KMS-11 (cell line): ENCODE measurements around the gene TIMD4.
"Not testable (repeated sequence)": the region's sequence is repeated elsewhere in the genome, so short reads cannot be mapped to it uniquely, and the experiment has no call there.

ENCODE experiments used
- H2AFZ ChIP-seq: fragments of 200-600 bp; sonication (generic); 2 replicates; pipeline ENCODE4 v1.6.1; 2016; ENCODE audit warnings: antibody characterized with exemption, mixed run types, low read depth
- H3K27ac ChIP-seq: fragments of 200-600 bp; sonication (generic); 2 replicates; pipeline ENCODE4 v1.6.1; 2016; ENCODE audit warnings: mild to moderate bottlenecking, mixed run types
- H3K27me3 ChIP-seq: fragments of 200-600 bp; sonication (generic); 2 replicates; pipeline ENCODE4 v1.6.1; 2017; ENCODE audit warnings: mild to moderate bottlenecking, low read depth, mixed run types, moderate library complexity; ENCODE audit not compliant: insufficient read depth
- H3K36me3 ChIP-seq: fragments of 200-600 bp; sonication (generic); 2 replicates; pipeline ENCODE4 v1.6.1; 2017; ENCODE audit warnings: mild to moderate bottlenecking, mixed run types; ENCODE audit not compliant: insufficient read depth
- H3K4me1 ChIP-seq: fragments of 200-600 bp; sonication (generic); 2 replicates; pipeline ENCODE4 v1.6.1; 2016; ENCODE audit warnings: mild to moderate bottlenecking, low read depth, mixed run types; ENCODE audit not compliant: poor library complexity, severe bottlenecking
- H3K4me2 ChIP-seq: fragments of 200-600 bp; sonication (generic); 2 replicates; pipeline ENCODE4 v1.7.0; 2016; ENCODE audit warnings: mild to moderate bottlenecking, mixed run types
- H3K4me3 ChIP-seq: fragments of 200-600 bp; sonication (generic); IDR thresholded peaks from 2 replicates; pipeline ENCODE4 v1.6.1; 2017; ENCODE audit warnings: low read depth, low read length, mixed read lengths; ENCODE audit not compliant: insufficient read depth
- H3K79me2 ChIP-seq: fragments of 200-600 bp; sonication (generic); 2 replicates; pipeline ENCODE4 v1.6.1; 2016; ENCODE audit warnings: low read depth, mixed run types; ENCODE audit not compliant: insufficient read depth
- H3K9ac ChIP-seq: fragments of 200-600 bp; sonication (generic); 2 replicates; pipeline ENCODE4 v1.6.1; 2016; ENCODE audit warnings: mild to moderate bottlenecking, mixed run types
- H4K20me1 ChIP-seq: fragments of 200-600 bp; sonication (generic); 2 replicates; pipeline ENCODE4 v1.6.1; 2016; ENCODE audit warnings: mild to moderate bottlenecking, mixed run types; ENCODE audit not compliant: insufficient read depth
- TF ChIP-seq, protein P1 (sequence below): fragments of 200-600 bp; sonication (generic); conservative IDR thresholded peaks from 2 replicates; pipeline ENCODE4 v1.6.1; 2017; ENCODE audit warnings: low read depth, mild to moderate bottlenecking, antibody characterized with exemption, low read length, moderate library complexity, mixed read lengths

The TIMD4 gene

DNA sequence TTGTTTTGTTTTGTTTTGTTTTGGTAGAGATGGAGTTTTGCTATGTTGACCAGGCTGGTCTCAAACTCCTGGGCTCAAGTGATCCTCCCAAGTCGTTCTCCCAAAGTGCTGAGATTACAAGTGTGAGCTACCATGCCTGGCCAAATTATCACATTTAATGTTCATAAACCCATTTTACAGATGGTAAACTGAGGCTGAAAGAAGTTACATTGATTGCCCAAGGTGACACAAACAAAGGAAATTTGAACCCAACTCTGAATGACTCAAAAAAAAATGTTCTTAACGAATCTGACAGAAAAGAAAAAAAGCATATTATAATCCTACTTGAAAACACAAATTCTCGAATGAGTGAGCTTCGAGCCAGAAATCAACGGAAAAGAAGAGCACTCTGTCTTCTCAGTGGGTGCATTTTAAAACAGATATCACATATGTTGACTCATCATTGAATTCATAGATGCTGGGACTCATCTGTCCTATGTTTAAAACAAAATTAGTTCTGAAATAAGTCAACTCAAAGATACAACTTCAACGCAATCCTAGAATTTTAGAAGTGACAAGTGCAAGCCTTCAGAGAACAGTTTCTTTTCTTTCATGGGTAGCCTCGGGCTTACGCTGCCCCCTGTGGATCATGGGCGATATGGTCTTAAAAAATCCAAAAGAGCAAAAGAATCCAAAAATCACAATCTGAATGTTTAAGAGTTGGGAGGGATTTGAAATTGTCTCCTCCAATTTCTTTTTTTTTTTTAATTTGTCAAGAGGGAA is 28.4 kb downstream of the TIMD4 start:
- Histone ChIP-seq H3K4me2 (no peak overlapping the region), H3K9ac (no peak overlapping the region), H3K36me3 (no peaks in the 10 kb centered on the region), H3K27ac (no peak overlapping the region), H3K4me1 (peaks cover 52% of the 10 kb centered on the region), H3K27me3 (no peaks in the 10 kb centered on the region), H3K79me2 (no peaks in the 10 kb centered on the region), H2AFZ (no peak overlapping the region), H4K20me1 (no peaks in the 10 kb centered on the region), H3K4me3 (no peak overlapping the region)
- TF ChIP-seq, protein P1, sequence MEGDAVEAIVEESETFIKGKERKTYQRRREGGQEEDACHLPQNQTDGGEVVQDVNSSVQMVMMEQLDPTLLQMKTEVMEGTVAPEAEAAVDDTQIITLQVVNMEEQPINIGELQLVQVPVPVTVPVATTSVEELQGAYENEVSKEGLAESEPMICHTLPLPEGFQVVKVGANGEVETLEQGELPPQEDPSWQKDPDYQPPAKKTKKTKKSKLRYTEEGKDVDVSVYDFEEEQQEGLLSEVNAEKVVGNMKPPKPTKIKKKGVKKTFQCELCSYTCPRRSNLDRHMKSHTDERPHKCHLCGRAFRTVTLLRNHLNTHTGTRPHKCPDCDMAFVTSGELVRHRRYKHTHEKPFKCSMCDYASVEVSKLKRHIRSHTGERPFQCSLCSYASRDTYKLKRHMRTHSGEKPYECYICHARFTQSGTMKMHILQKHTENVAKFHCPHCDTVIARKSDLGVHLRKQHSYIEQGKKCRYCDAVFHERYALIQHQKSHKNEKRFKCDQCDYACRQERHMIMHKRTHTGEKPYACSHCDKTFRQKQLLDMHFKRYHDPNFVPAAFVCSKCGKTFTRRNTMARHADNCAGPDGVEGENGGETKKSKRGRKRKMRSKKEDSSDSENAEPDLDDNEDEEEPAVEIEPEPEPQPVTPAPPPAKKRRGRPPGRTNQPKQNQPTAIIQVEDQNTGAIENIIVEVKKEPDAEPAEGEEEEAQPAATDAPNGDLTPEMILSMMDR, result peak; percentile 68

DNA sequence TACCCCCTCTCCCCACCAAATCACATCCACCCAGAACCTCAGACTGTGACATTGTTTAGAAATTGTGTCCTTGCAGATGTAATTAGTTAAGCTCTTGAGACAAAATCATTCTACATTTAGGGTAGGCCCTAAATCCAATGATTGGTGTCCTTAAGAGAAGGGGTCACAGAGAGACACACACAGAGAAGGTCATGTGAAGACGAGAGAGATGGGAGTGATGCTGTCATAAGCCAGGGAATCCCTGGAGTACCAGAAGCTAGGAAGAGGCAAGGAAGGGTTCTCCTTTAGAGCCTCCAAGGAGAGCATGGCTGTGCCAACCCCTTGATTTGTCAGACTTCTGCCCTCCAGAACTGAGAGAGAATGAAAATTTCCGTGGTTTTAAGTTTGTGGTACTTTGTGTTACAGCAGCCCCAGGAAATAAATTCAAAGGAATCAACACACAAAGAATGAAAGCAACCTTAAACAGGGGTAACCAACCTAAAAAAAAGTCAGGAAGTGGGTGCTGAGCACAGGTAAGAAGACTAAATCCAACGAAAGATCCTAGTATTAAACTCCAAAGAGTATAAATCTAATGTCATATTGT is 33.6 kb downstream of the TIMD4 start:
- H3K4me1 ChIP-seq, result peaks cover 99% of the 10 kb centered on the region

DNA sequence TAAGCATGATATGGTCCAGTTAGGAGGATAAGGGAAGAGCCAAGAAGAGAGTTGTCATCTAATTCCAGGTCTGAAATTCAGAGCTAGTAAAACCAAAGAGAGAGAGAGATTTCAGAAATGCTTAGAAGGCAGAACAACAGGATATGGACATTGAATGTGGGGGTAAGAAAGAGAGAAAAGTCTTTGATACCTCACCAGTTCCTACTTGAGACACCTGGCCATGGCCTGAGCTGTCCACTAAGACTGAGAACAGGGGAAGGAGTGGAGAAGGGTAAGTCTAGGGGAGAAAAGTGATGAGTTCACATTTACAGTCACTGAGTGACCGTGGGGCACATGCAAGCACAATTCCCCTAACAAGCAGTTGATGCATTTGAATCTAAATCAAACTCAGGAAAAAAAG is 35.5 kb downstream of the TIMD4 start:
- Histone ChIP-seq H3K4me2 (peak overlapping the region; percentile 57), H3K27me3 (no peaks in the 10 kb centered on the region), H3K4me1 (peaks cover 99% of the 10 kb centered on the region), H3K36me3 (no peaks in the 10 kb centered on the region), H3K27ac (peak overlapping the region; percentile 58; the same call in 1 of the 2 replicates), H3K79me2 (no peaks in the 10 kb centered on the region), H3K4me3 (no peak overlapping the region), H3K9ac (no peak overlapping the region), H4K20me1 (no peaks in the 10 kb centered on the region), H2AFZ (peak overlapping the region; percentile 34; the same call in 1 of the 2 replicates)
- TF ChIP-seq, protein P1, result no peak

More for the DNA sequence above, 33.6 kb downstream of the TIMD4 start:
- peak overlapping the region; percentile 42; the same call in 1 of the 2 replicates for H2AFZ ChIP-seq
- no peaks in the 10 kb centered on the region for H4K20me1 ChIP-seq
- peak overlapping the region; percentile 58 for H3K27ac ChIP-seq
- no peaks in the 10 kb centered on the region for H3K79me2 ChIP-seq
- TF ChIP-seq, protein P1, result no peak
- peak overlapping the region; percentile 39; the same call in 1 of the 2 replicates for H3K4me2 ChIP-seq
- H3K36me3 ChIP-seq, result no peaks in the 10 kb centered on the region
- no peak overlapping the region for H3K4me3 ChIP-seq
- no peaks in the 10 kb centered on the region for H3K27me3 ChIP-seq
- H3K9ac ChIP-seq, result no peak overlapping the region

DNA sequence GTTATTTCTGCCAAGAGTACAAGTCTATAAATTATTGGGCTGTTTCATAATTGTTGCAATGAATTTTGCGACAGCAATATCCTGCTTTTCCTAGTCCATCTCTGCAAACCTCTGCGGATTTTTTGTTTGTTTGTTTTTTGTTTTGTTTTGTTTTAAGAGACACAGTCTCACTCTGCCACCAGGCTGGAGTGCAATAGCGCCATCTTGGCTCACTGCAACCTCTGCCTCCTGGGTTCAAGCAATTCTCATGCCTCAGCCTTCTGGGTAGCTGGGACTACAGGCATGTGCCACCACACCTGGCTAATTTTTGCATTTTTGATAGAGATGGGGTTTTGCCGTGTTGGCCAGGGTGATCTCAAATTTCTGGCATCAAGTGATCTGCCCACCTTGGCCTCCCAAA is 37.3 kb downstream of the TIMD4 start:
- not testable (repeated sequence) for H3K79me2 ChIP-seq, H4K20me1 ChIP-seq, H3K27ac ChIP-seq, H3K27me3 ChIP-seq, H2AFZ ChIP-seq, H3K36me3 ChIP-seq, H3K4me3 ChIP-seq, H3K9ac ChIP-seq
- peaks cover 99% of the 10 kb centered on the region for H3K4me1 ChIP-seq
- H3K4me2 ChIP-seq, result 0 out of 2 replicates have a peak overlapping the region, but pooled peaks have one; percentile 9
